ENCODE data around the gene WIZ. TPM values are rescaled to one million over a fixed set of nuclear protein-coding genes. Genes with fewer than 3 reads are reported as not detected.

WIZ gene
- total and polyA plus RNA-seq, 4 donors: 14.5 to 42.6 (median 23.3) TPM

- 91 to 95% methylated on average over 9 of the region's 9 CpGs for WGBS, 2 donors
- ATAC-seq (ENCODE audit: insufficient read depth, low FRiP score) (no peak), DNase-seq (no peak)
- Histone ChIP-seq H3K4me3 (no peak overlapping the region), H3K36me3 (ENCODE audit: control insufficient read depth in 4 of 4, insufficient read depth in 4 of 4, low read length in 4 of 4) (peaks cover 0 to 16% (median 0%) of the 10 kb centered on the region in 4 donors), H3K9ac (ENCODE audit: insufficient read depth in 1 of 2, low read length in 2 of 2) (no peak overlapping the region), H3K9me3 (ENCODE audit: control insufficient read depth in 4 of 4, insufficient read depth in 3 of 4, low read length in 3 of 4) (no peaks in the 10 kb centered on the region), H3K4me1 (ENCODE audit: control insufficient read depth in 5 of 5, insufficient read depth in 5 of 5, low read length in 5 of 5) (peaks cover 0 to 12% (median 3%) of the 10 kb centered on the region in 5 donors), H3K27me3 (ENCODE audit: control insufficient read depth in 3 of 3, insufficient read depth in 3 of 3, low read length in 2 of 3) (peaks cover 0 to 58% (median 38%) of the 10 kb centered on the region in 3 donors), H3K27ac (ENCODE audit: low read depth in 1 of 2, low read length in 1 of 2) (no peak overlapping the region)
- no peak for TF ChIP-seq CTCF (IDR thresholded peaks at IDR 0.05; ENCODE audit: control extremely low read depth, extremely low read depth)
These were observed 6.2 kb upstream of the WIZ start for GRCh38 chr19:15455996-15456395.

GRCh38 chr19:15453906-15454860 lies 4.4 kb upstream of the WIZ start:
- no peak for DNase-seq
- no peaks in the 10 kb centered on the region for H3K9me3 ChIP-seq (ENCODE audit: control insufficient read depth in 4 of 4, insufficient read depth in 3 of 4, low read length in 3 of 4)
- no peak overlapping the region for H3K9ac ChIP-seq (ENCODE audit: insufficient read depth in 1 of 2, low read length in 2 of 2)
- WGBS, 2 donors: 88 to 92% methylated on average over 17 of the region's 17 CpGs
- no peak overlapping the region for H3K4me3 ChIP-seq
- peaks cover 0 to 12% (median 4%) of the 10 kb centered on the region in 5 donors for H3K4me1 ChIP-seq (ENCODE audit: control insufficient read depth in 5 of 5, insufficient read depth in 5 of 5, low read length in 5 of 5)
- no peak for ATAC-seq (ENCODE audit: insufficient read depth, low FRiP score)
- no peak overlapping the region for H3K27ac ChIP-seq (ENCODE audit: low read depth in 1 of 2, low read length in 1 of 2)
- H3K27me3 ChIP-seq (ENCODE audit: control insufficient read depth in 3 of 3, insufficient read depth in 3 of 3, low read length in 2 of 3): peaks cover 0 to 53% (median 35%) of the 10 kb centered on the region in 3 donors
- TF ChIP-seq CTCF (IDR thresholded peaks at IDR 0.05; ENCODE audit: control extremely low read depth, extremely low read depth): no peak
- H3K36me3 ChIP-seq (ENCODE audit: control insufficient read depth in 4 of 4, insufficient read depth in 4 of 4, low read length in 4 of 4): peaks cover 0 to 16% (median 0%) of the 10 kb centered on the region in 4 donors

- Histone ChIP-seq H3K27ac (ENCODE audit: low read depth in 1 of 2, low read length in 1 of 2) (peak overlapping the region in 1 of 2 donors; percentile 13), H3K4me3 (peak overlapping the region; percentile 24), H3K9me3 (ENCODE audit: control insufficient read depth in 4 of 4, insufficient read depth in 3 of 4, low read length in 3 of 4) (no peaks in the 10 kb centered on the region), H3K9ac (ENCODE audit: insufficient read depth in 1 of 2, low read length in 2 of 2) (peak overlapping the region in 1 of 2 donors; percentile 23), H3K4me1 (ENCODE audit: control insufficient read depth in 5 of 5, insufficient read depth in 5 of 5, low read length in 5 of 5) (peaks cover 0 to 20% (median 10%) of the 10 kb centered on the region in 5 donors), H3K27me3 (ENCODE audit: control insufficient read depth in 3 of 3, insufficient read depth in 3 of 3, low read length in 2 of 3) (peaks cover 0 to 45% (median 29%) of the 10 kb centered on the region in 3 donors), H3K36me3 (ENCODE audit: control insufficient read depth in 4 of 4, insufficient read depth in 4 of 4, low read length in 4 of 4) (peaks cover 0 to 16% (median 0%) of the 10 kb centered on the region in 4 donors)
- WGBS, 2 donors: 47 to 73% methylated on average over 44 of the region's 44 CpGs
- TF ChIP-seq CTCF (IDR thresholded peaks at IDR 0.05; ENCODE audit: control extremely low read depth, extremely low read depth): no peak
- ATAC-seq (ENCODE audit: insufficient read depth, low FRiP score) (no peak), DNase-seq (no peak)
These were observed 3.4 kb upstream of the WIZ start for GRCh38 chr19:15453091-15453578.
